CD4-positive, alpha-beta T cell (primary cell): ENCODE results near the gene NHSL2. TPM values are rescaled to one million over a fixed set of nuclear protein-coding genes. Genes with fewer than 3 reads are reported as not detected.

ENCODE experiments used
- ATAC-seq: fragments of 200-7000 bp; cut with Tn5 transposase; one replicate; pipeline ENCODE4 v1.10.0; 2022; ENCODE audit warnings: mild to moderate bottlenecking; ENCODE audit not compliant: poor library complexity
- CTCF ChIA-PET: fragments of 350-600 bp; sonication (Branson Sonifier 250); formaldehyde crosslinking; loops from one replicate; lab custom pipeline; 2021; ENCODE audit warnings: antibody characterized with exemption, inconsistent platforms; lab: Charles Lee
- POLR2A ChIA-PET: fragments of 350-600 bp; sonication (Branson Sonifier 250); formaldehyde crosslinking; loops from one replicate; lab custom pipeline; 2021; ENCODE audit warnings: antibody characterized with exemption, inconsistent platforms; lab: Charles Lee
- DNase-seq, 14 experiments: peaks; one replicate each; pipeline ENCODE4 v3.0.0-alpha.2; 2013 to 2020; ENCODE audit warnings: mixed read lengths in 2 of 14
- H3K27ac ChIP-seq, 2 donors: one replicate each; pipeline versions ENCODE4 v1.5.1 to v1.7.0; 2013; ENCODE audit warnings: low read length in 2 of 2, low read depth in 1 of 2, mild to moderate bottlenecking in 1 of 2
- H3K27me3 ChIP-seq, 2 experiments: 1 replicate in 1 of 2; 2 replicates in 1 of 2; pipeline versions ENCODE4 v1.6.1 to v1.7.0; 2013; ENCODE audit warnings: low read length in 2 of 2, control low read depth in 1 of 2, mild to moderate bottlenecking in 1 of 2, moderate library complexity in 1 of 2; ENCODE audit not compliant: insufficient read depth in 2 of 2, control insufficient read depth in 1 of 2
- H3K36me3 ChIP-seq: one replicate; pipeline ENCODE4 v1.6.1; 2013; ENCODE audit warnings: low read length, control low read depth; ENCODE audit not compliant: insufficient read depth
- H3K4me1 ChIP-seq: one replicate; pipeline ENCODE4 v1.6.1; 2013; ENCODE audit warnings: low read length, control low read depth; ENCODE audit not compliant: insufficient read depth
- H3K4me3 ChIP-seq: one replicate; pipeline ENCODE4 v1.5.1; 2013; ENCODE audit warnings: mild to moderate bottlenecking, low read length, moderate library complexity
- H3K9me3 ChIP-seq, 2 experiments: 1 replicate in 1 of 2; 2 replicates in 1 of 2; pipeline versions ENCODE4 v1.6.1 to v1.7.0; 2013; ENCODE audit warnings: low read length in 2 of 2, mild to moderate bottlenecking in 2 of 2, control low read depth in 1 of 2, moderate library complexity in 1 of 2; ENCODE audit not compliant: control insufficient read depth in 1 of 2, insufficient read depth in 1 of 2
- H3K27ac Mint-ChIP-seq: one replicate; pipeline ENCODE4 v1.8.0; 2020; ENCODE audit warnings: mixed read lengths
- H3K27me3 Mint-ChIP-seq: one replicate; pipeline ENCODE4 v1.8.0; 2021; ENCODE audit warnings: mixed read lengths
- H3K36me3 Mint-ChIP-seq: one replicate; pipeline ENCODE4 v1.8.0; 2021; ENCODE audit warnings: low read depth, mixed read lengths
- H3K4me1 Mint-ChIP-seq: one replicate; pipeline ENCODE4 v1.8.0; 2021; ENCODE audit warnings: low read depth, mixed read lengths
- H3K4me3 Mint-ChIP-seq: one replicate; pipeline ENCODE4 v1.8.0; 2020; ENCODE audit warnings: mild to moderate bottlenecking, mixed read lengths
- H3K9me3 Mint-ChIP-seq: one replicate; pipeline ENCODE4 v1.8.0; 2020; ENCODE audit warnings: mixed read lengths
- intact Hi-C, 2 experiments: fragments of 100-400 bp; cut with DNase I in 1 of 2; cut with micrococcal nuclease in 1 of 2; formaldehyde crosslinking; loops; one replicate each; pipeline versions ENCODE4 v1.15.1 to v1.9.0; 2023 to 2025; cut with DNase I, micrococcal nuclease
- total RNA-seq, 174 experiments: library from RNA in 2 of 174; stranded (reverse) in 2 of 174; gene quantifications; one replicate each; pipeline ENCODE4 v1.2.3 and lab custom pipeline; 2021 to 2026
- TF ChIP-seq, protein P1 (sequence below): fragments of 200-600 bp; IDR thresholded peaks from one replicate; pipeline ENCODE4 v1.8.0; 2022; ENCODE audit warnings: antibody characterized with exemption, mild to moderate bottlenecking

The NHSL2 gene
- total RNA-seq, 2 experiments from 2014 or later: 1.3 to 1.5 TPM

DNA sequence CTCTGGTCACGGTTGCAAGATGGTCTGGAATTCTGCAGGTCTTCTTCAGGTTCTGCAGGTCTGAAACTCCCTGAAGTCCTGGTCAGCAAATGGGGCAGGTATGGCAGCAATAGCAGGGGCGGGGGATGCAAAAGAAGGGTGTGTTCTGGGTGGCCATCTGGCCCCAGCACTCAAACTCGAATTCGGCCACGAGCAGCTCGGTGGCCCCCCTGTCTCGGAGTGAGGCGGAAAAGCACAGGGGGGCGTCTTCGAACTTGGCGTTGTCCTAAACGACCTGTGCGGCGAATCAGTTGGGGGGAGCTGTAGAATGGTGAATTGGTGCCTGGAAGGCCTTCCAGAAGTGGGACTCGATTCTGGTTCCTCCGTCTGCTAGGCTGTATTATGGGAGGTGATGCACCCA, 219.0 kb downstream of the NHSL2 start:
- Mint-ChIP-seq H3K27ac (no peak overlapping the region), H3K9me3 (no peaks in the 10 kb centered on the region), H3K4me1 (peaks cover 23% of the 10 kb centered on the region), H3K4me3 (peak overlapping the region; percentile 77), H3K36me3 (no peaks in the 10 kb centered on the region), H3K27me3 (peaks cover 33% of the 10 kb centered on the region)
- Histone ChIP-seq H3K36me3 (peaks cover 2% of the 10 kb centered on the region), H3K9me3 (no peaks in the 10 kb centered on the region), H3K27ac (no peak overlapping the region), H3K4me3 (no peak overlapping the region), H3K4me1 (peaks cover 40% of the 10 kb centered on the region), H3K27me3 (peaks cover 0 to 10% of the 10 kb centered on the region in 2 experiments)
- intact Hi-C loops: loop anchor here in 1 of 2 experiments (2.0 kb wide), 1 partner anchor 25 kb away; no protein-coding TSS in a partner anchor
- no peak for ATAC-seq
- no peak for DNase-seq
- POLR2A ChIA-PET: no interaction called here
- CTCF ChIA-PET: no interaction called here
- TF ChIP-seq, protein P1, sequence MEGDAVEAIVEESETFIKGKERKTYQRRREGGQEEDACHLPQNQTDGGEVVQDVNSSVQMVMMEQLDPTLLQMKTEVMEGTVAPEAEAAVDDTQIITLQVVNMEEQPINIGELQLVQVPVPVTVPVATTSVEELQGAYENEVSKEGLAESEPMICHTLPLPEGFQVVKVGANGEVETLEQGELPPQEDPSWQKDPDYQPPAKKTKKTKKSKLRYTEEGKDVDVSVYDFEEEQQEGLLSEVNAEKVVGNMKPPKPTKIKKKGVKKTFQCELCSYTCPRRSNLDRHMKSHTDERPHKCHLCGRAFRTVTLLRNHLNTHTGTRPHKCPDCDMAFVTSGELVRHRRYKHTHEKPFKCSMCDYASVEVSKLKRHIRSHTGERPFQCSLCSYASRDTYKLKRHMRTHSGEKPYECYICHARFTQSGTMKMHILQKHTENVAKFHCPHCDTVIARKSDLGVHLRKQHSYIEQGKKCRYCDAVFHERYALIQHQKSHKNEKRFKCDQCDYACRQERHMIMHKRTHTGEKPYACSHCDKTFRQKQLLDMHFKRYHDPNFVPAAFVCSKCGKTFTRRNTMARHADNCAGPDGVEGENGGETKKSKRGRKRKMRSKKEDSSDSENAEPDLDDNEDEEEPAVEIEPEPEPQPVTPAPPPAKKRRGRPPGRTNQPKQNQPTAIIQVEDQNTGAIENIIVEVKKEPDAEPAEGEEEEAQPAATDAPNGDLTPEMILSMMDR: no peak

DNA sequence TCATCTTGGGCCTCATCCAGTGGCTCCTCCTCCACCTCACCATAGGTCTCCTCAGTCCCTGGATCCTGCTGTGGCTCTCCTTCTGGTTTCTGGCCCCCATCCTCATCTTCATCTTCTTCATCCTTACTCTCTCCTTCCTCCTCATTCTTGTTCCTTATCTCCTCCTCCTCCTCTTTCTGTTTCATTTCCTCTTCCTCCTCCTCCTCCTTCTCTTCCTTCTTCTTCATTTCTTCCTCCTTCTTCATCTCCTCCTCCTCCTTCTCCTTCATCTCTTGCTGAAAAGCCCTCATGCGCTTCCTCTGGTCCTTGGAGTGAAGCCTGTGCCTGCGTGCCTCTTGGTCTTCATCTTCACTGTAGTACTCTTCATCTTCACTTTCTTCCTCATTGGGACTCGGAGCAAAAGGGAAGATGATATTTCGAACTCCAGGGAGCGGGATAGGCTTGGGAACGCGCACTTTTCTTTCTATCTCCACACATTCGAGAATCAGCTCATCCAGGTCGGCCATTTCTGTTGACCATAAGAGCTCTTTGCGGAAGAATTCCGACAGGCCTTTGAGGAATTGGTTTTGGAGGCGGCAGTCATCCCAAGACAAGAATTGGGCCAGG, 219.6 kb downstream of the NHSL2 start:
- ATAC-seq: no peak
- Histone ChIP-seq H3K4me1 (peaks cover 34% of the 10 kb centered on the region), H3K36me3 (peaks cover 2% of the 10 kb centered on the region), H3K9me3 (no peaks in the 10 kb centered on the region), H3K27ac (no peak overlapping the region), H3K27me3 (peaks cover 0 to 10% of the 10 kb centered on the region in 2 experiments), H3K4me3 (no peak overlapping the region)
- ChIA-PET POLR2A (interaction anchor here (0.9 kb wide), 1 partner anchor 29 kb away, joined by 3 read pairs; no protein-coding TSS in a partner anchor), CTCF (no interaction called here)
- H3K4me3 Mint-ChIP-seq: no peak overlapping the region
- H3K36me3 Mint-ChIP-seq: no peaks in the 10 kb centered on the region
- H3K27me3 Mint-ChIP-seq: peaks cover 33% of the 10 kb centered on the region
- no peaks in the 10 kb centered on the region for H3K9me3 Mint-ChIP-seq
- peaks cover 17% of the 10 kb centered on the region for H3K4me1 Mint-ChIP-seq
- no peak overlapping the region for H3K27ac Mint-ChIP-seq
- TF ChIP-seq, protein P1: no peak
- no peak for DNase-seq
- intact Hi-C loops: no loop called here

DNA sequence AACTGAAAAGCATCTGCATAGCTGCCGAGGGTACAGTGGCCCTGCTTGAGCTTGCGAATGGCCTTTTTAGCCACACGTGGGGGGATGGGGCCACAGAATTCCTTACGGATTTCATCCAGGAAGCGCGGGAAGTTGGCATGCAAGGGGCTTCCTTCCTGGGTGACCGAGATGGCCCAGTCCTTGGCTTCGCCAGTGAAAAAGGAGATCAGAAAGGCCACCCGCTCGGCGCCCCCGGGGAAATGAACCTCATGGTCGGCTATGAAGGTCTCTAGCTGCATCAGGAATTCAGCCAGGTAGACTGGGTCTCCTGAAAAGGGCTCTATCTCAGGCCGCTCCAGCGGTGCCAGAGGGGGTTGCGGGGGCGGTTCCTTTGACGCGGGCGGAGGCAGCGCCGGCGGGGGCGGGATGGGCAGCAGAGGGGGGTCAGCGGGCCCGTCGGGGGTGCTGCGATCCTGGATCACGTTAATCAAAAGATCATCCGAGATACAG, 220.2 kb downstream of the NHSL2 start:
- DNase-seq (no peak), ATAC-seq (no peak)
- intact Hi-C loops: no loop called here
- TF ChIP-seq, protein P1: no peak
- ChIA-PET CTCF (no interaction called here), POLR2A (interaction anchor here (0.7 to 0.9 kb wide), 2 partner anchors 30 to 121 kb away, joined by 3 read pairs; no protein-coding TSS in a partner anchor)
- peaks cover 0 to 10% of the 10 kb centered on the region in 2 experiments for H3K27me3 ChIP-seq
- Mint-ChIP-seq H3K36me3 (no peaks in the 10 kb centered on the region), H3K4me1 (peaks cover 15% of the 10 kb centered on the region), H3K27ac (no peak overlapping the region), H3K27me3 (peaks cover 33% of the 10 kb centered on the region), H3K9me3 (no peaks in the 10 kb centered on the region), H3K4me3 (no peak overlapping the region)
- H3K4me1 ChIP-seq: peaks cover 29% of the 10 kb centered on the region
- peak overlapping the region; percentile 36 for H3K4me3 ChIP-seq
- H3K27ac ChIP-seq: no peak overlapping the region
- no peaks in the 10 kb centered on the region for H3K9me3 ChIP-seq
- peaks cover 2% of the 10 kb centered on the region for H3K36me3 ChIP-seq
